ENCODE results near the gene DMRT1.
A peak's percentile ranks its signal among the peaks of the same experiment; 100 is the strongest.

Gene DMRT1

DNA sequence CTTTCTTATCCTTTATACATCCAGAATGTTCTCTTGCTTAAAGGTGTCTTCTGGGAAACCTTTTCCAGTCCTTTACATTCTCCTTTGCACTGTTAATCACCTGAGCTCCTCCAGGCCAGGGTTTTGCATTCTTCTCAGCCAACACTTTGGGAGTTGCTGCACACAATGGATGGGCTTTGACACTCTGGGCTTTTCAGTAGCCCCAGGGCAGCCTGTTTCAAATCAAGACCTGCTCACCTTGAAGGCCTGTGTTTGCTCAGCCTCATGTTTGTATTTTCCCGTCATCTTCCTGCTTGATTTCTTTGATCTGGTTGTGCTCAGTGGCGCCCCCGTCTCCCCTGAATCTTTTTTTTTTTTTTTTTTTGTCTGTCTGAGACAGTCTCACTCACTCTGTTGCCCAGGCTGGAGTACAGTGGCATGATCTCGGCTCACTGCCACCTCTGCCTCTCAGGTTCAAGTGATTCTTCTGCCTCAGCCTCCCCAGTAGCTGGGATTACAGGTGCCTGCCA, 41.0 kb downstream of the DMRT1 start:
- DNase-seq (ENCODE audit: low read depth): no peak
- H3K4me3 ChIP-seq (ENCODE audit: low read depth, low read length): no peak overlapping the region
- TF ChIP-seq, protein P1, sequence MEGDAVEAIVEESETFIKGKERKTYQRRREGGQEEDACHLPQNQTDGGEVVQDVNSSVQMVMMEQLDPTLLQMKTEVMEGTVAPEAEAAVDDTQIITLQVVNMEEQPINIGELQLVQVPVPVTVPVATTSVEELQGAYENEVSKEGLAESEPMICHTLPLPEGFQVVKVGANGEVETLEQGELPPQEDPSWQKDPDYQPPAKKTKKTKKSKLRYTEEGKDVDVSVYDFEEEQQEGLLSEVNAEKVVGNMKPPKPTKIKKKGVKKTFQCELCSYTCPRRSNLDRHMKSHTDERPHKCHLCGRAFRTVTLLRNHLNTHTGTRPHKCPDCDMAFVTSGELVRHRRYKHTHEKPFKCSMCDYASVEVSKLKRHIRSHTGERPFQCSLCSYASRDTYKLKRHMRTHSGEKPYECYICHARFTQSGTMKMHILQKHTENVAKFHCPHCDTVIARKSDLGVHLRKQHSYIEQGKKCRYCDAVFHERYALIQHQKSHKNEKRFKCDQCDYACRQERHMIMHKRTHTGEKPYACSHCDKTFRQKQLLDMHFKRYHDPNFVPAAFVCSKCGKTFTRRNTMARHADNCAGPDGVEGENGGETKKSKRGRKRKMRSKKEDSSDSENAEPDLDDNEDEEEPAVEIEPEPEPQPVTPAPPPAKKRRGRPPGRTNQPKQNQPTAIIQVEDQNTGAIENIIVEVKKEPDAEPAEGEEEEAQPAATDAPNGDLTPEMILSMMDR (IDR thresholded peaks at IDR 0.05; ENCODE audit: control insufficient read depth, extremely low read depth, insufficient read depth): no peak

DNA sequence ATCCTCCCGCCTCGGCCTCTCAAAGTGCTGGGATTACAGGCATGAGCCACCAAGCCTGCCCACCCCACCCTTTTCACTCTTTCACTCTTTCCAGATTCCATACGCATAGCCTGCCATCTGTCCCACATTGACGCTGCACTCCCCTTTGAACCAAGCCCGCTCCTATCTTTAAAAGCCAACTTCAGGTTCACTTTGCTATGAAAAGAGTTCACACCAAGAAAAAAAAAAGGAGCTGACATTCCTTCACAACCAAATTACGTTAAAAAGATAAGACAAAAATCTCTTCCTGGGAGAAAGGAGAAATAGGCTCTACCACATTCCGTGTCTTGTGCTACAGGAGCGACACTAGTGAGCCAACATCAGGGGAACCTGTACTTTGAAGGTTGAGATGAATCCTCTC, 41.5 kb downstream of the DMRT1 start:
- TF ChIP-seq, protein P1 (IDR thresholded peaks at IDR 0.05; ENCODE audit: control insufficient read depth, extremely low read depth, insufficient read depth): no peak
- no peak for DNase-seq (ENCODE audit: low read depth)

DNA sequence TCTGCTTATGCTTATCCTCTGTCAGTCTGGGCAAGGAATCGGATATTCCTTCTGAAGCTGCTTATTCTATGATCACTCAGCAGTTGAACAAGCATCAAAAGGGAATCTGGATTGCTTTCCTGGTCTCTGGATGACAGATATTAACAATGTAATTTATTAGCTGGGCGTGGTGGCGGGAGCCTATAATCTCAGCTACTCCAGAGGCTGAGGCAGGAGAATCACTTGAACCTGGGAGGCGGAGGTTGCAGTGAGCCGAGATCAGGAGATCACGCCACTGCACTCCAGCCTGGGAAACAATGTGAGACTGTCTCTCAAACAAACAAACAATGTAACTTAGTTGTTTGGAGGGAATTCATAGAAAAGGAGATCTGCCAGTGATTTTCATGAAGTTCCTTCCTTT, 45.4 kb downstream of the DMRT1 start:
- no peak for DNase-seq (ENCODE audit: low read depth)
- no peak overlapping the region for H3K4me3 ChIP-seq (ENCODE audit: low read depth, low read length)
- TF ChIP-seq, protein P1 (IDR thresholded peaks at IDR 0.05; ENCODE audit: control insufficient read depth, extremely low read depth, insufficient read depth): no peak

More for the DNA sequence above, 41.5 kb downstream of the DMRT1 start:
- H3K4me3 ChIP-seq (ENCODE audit: low read depth, low read length): no peak overlapping the region

DNA sequence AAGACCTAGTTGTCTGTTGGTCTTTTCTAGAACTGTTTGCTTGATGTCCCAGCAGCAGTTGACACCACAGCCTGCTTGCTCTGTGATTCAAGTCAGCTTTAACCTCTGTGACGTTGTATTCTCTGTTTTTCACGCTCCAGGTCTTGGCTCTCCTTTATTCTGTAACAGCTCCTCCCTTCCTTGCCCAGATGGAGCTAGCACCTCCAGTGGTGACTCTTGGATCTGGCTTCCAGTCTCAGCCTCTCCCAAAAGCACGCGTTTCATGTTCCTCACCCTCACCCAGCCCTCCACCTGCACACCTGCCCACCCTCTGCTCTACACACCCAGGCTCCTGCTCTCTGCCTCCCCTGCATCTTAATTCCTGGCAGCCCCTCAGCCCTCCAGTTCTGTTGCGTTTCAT, 50.6 kb downstream of the DMRT1 start:
- TF ChIP-seq, protein P1 (IDR thresholded peaks at IDR 0.05; ENCODE audit: control insufficient read depth, extremely low read depth, insufficient read depth): 0 out of 2 replicates have a peak, but pooled peaks have one; percentile 9
- H3K4me3 ChIP-seq (ENCODE audit: low read depth, low read length): no peak overlapping the region
- no peak for DNase-seq (ENCODE audit: low read depth)

DNA sequence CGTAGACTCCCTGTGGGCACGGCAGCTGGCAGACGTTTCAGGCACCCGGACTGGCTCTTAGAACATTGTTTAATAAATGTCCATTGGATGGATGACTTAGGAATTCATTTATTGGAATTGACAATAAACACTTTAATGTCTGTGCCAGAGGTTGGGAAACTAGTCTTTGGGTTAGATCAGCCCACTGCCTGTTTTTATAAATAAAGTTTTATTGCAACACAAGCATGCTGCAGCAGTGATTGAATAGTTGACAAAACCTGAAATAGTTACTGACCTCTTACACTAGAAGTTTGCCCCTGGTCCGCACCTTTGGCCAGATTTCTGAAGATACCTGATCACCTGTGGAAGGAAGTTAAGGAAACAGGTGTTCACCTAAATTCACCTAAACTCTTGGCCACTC, 51.6 kb downstream of the DMRT1 start:
- H3K4me3 ChIP-seq (ENCODE audit: low read depth, low read length): no peak overlapping the region
- TF ChIP-seq, protein P1 (IDR thresholded peaks at IDR 0.05; ENCODE audit: control insufficient read depth, extremely low read depth, insufficient read depth): no peak
- DNase-seq (ENCODE audit: low read depth): no peak

DNA sequence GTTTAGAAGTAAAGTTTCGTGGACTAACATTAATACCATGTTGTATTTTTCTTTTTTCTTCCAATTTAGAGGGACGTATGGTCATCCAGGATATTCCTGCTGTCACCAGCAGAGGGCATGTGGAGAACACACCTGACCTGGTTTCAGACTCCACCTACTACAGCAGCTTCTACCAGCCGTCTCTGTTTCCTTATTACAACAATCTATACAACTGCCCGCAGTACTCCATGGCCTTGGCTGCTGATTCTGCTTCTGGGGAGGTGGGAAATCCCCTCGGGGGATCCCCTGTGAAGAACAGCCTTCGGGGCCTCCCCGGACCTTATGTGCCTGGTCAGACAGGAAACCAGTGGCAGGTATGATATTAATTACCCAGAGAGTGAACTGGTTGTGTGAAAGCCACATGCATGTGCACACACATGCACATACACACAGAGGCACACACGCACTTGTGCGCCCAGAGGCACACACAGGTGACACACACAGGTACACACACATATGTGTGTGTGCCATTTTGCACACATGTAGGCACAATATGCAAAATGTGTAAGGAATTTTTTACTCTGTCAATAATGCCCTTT, 52.4 kb downstream of the DMRT1 start:
- H3K4me3 ChIP-seq (ENCODE audit: low read depth, low read length): no peak overlapping the region
- peak; percentile 23 for DNase-seq (ENCODE audit: low read depth)
- TF ChIP-seq, protein P1 (IDR thresholded peaks at IDR 0.05; ENCODE audit: control insufficient read depth, extremely low read depth, insufficient read depth): peak; percentile 86
